Measurements from ENCODE around the gene BLNK. TPM values are rescaled to one million over a fixed set of nuclear protein-coding genes. Genes with fewer than 3 reads are reported as not detected.
"Not testable (repeated sequence)": the region's sequence is repeated elsewhere in the genome, so short reads cannot be mapped to it uniquely, and the experiment has no call there.

Gene BLNK
- total RNA-seq, 1 donor: not detected

- DNase-seq (ENCODE audit: low read depth): no peak
- TF ChIP-seq CTCF (IDR thresholded peaks at IDR 0.05; ENCODE audit: insufficient read depth, low read length): no peak
- H3K4me3 ChIP-seq (ENCODE audit: low read depth, low read length): no peak overlapping the region
These were observed 65.8 kb downstream of the BLNK start for GRCh38 chr10:96205580-96205979.

GRCh38 chr10:96201525-96201924 is 69.8 kb downstream of the BLNK start:
- TF ChIP-seq CTCF (IDR thresholded peaks at IDR 0.05; ENCODE audit: insufficient read depth, low read length): no peak
- no peak for DNase-seq (ENCODE audit: low read depth)
- H3K4me3 ChIP-seq (ENCODE audit: low read depth, low read length): no peak overlapping the region

- DNase-seq (ENCODE audit: low read depth): not testable (repeated sequence)
These were observed 81.9 kb downstream of the BLNK start for GRCh38 chr10:96189505-96189904.

GRCh38 chr10:96188916-96189315 is 82.5 kb downstream of the BLNK start:
- TF ChIP-seq CTCF (IDR thresholded peaks at IDR 0.05; ENCODE audit: insufficient read depth, low read length): no peak
- peak; percentile 37 for DNase-seq (ENCODE audit: low read depth)
- no peak overlapping the region for H3K4me3 ChIP-seq (ENCODE audit: low read depth, low read length)

More at GRCh38 chr10:96189505-96189904, 81.9 kb downstream of the BLNK start:
- not testable (repeated sequence) for H3K4me3 ChIP-seq (ENCODE audit: low read depth, low read length)

GRCh38 chr10:96188421-96188820 is 82.9 kb downstream of the BLNK start:
- peak; percentile 1 for DNase-seq (ENCODE audit: low read depth)
- no peak for TF ChIP-seq CTCF (IDR thresholded peaks at IDR 0.05; ENCODE audit: insufficient read depth, low read length)
- no peak overlapping the region for H3K4me3 ChIP-seq (ENCODE audit: low read depth, low read length)

- H3K4me3 ChIP-seq (ENCODE audit: low read depth, low read length): no peak overlapping the region
- TF ChIP-seq CTCF (IDR thresholded peaks at IDR 0.05; ENCODE audit: insufficient read depth, low read length): no peak
- no peak for DNase-seq (ENCODE audit: low read depth)
These were observed 94.4 kb downstream of the BLNK start for GRCh38 chr10:96176985-96177384.

GRCh38 chr10:96172666-96173065 is 98.7 kb downstream of the BLNK start:
- no peak for TF ChIP-seq CTCF (IDR thresholded peaks at IDR 0.05; ENCODE audit: insufficient read depth, low read length)
- no peak for DNase-seq (ENCODE audit: low read depth)
- H3K4me3 ChIP-seq (ENCODE audit: low read depth, low read length): no peak overlapping the region

All from fibroblast of the aortic adventitia (primary cell).